OCI-LY1 (cell line): ENCODE measurements around the gene POLH.
"Not testable (repeated sequence)": the region's sequence is repeated elsewhere in the genome, so short reads cannot be mapped to it uniquely, and the experiment has no call there.

Experiments
- H2AFZ ChIP-seq: fragments of 200-600 bp; sonication (generic), shearing (Covaris generic); 2 replicates; pipeline ENCODE4 v1.6.0; 2014; ENCODE audit warnings: antibody characterized with exemption, mild to moderate bottlenecking, low read length
- H3F3A ChIP-seq: fragments of 200-600 bp; sonication (generic), shearing (Covaris generic); 2 replicates; pipeline ENCODE4 v1.6.0; 2014; ENCODE audit warnings: mild to moderate bottlenecking, antibody characterized with exemption, low read length, moderate library complexity; ENCODE audit not compliant: insufficient read depth
- H3K27ac ChIP-seq: fragments of 200-600 bp; sonication (generic); 2 replicates; pipeline ENCODE4 v1.5.1; 2014; ENCODE audit warnings: low read length, mixed run types, mild to moderate bottlenecking, low read depth; ENCODE audit not compliant: poor library complexity, severe bottlenecking
- H3K27me3 ChIP-seq: fragments of 200-600 bp; sonication (generic); 2 replicates; pipeline ENCODE4 v1.6.0; 2014; ENCODE audit warnings: antibody characterized with exemption, mild to moderate bottlenecking, low read length, moderate library complexity; ENCODE audit not compliant: insufficient read depth
- H3K36me3 ChIP-seq: fragments of 200-600 bp; sonication (generic); 2 replicates; pipeline ENCODE4 v1.6.1; 2014; ENCODE audit warnings: mild to moderate bottlenecking, antibody characterized with exemption, low read length, moderate library complexity, mixed read lengths; ENCODE audit not compliant: insufficient read depth
- H3K4me1 ChIP-seq: fragments of 200-600 bp; sonication (generic); 2 replicates; pipeline ENCODE4 v1.5.1; 2014; ENCODE audit warnings: mild to moderate bottlenecking, low read length, moderate library complexity; ENCODE audit not compliant: insufficient read depth, severe bottlenecking
- H3K4me2 ChIP-seq: fragments of 200-600 bp; sonication (generic), shearing (Covaris generic); 2 replicates; pipeline ENCODE4 v1.6.1; 2014; ENCODE audit warnings: low read length
- H3K4me3 ChIP-seq: fragments of 200-600 bp; sonication (generic); 2 replicates; pipeline ENCODE4 v1.5.1; 2014; ENCODE audit warnings: low read length, low read depth, mild to moderate bottlenecking, mixed read lengths; ENCODE audit not compliant: poor library complexity, severe bottlenecking
- H3K79me2 ChIP-seq: fragments of 200-600 bp; shearing (Covaris generic); 2 replicates; pipeline ENCODE4 v1.6.1; 2016; ENCODE audit warnings: mixed run types, low read length, mixed read lengths; ENCODE audit not compliant: insufficient read depth
- H3K9ac ChIP-seq: fragments of 200-600 bp; sonication (generic), shearing (Covaris generic); 2 replicates; pipeline ENCODE4 v1.6.1; 2014; ENCODE audit warnings: mild to moderate bottlenecking, low read length, mixed read lengths
- H3K9me2 ChIP-seq: fragments of 200-600 bp; sonication (generic), shearing (Covaris generic); 2 replicates; pipeline ENCODE4 v1.6.1; 2014; ENCODE audit warnings: low read depth, mild to moderate bottlenecking, low read length, mixed read lengths
- H3K9me3 ChIP-seq: fragments of 200-600 bp; shearing (Covaris generic); 2 replicates; pipeline ENCODE4 v1.6.1; 2014; ENCODE audit warnings: low read length, mixed read lengths
- H4K20me1 ChIP-seq: fragments of 200-600 bp; sonication (generic), shearing (Covaris generic); 2 replicates; pipeline ENCODE4 v1.6.0; 2016; ENCODE audit warnings: mild to moderate bottlenecking, low read length; ENCODE audit not compliant: insufficient read depth
- EZH2 ChIP-seq: fragments of 200-600 bp; sonication (generic), shearing (Covaris generic); IDR thresholded peaks from 2 replicates; pipeline ENCODE4 v1.8.0; 2017; ENCODE audit warnings: borderline replicate concordance, mixed run types, mild to moderate bottlenecking, antibody characterized with exemption, low read length, moderate library complexity, mixed read lengths
- TF ChIP-seq, protein P1 (sequence below): fragments of 200-600 bp; sonication (generic), shearing (Covaris generic); IDR thresholded peaks from 2 replicates; pipeline ENCODE4 v1.5.1; 2017; ENCODE audit warnings: mild to moderate bottlenecking, antibody characterized with exemption, low read length, moderate library complexity, mixed read lengths

Gene POLH

GRCh38 chr6:43575772-43576551 is at the start of gene POLH, which contains the start of gene XPO5:
Gene POLH, plus strand, starts transcription at chr6:43576185. Its CDS starts 6,135 bp downstream, at chr6:43582320.
Gene XPO5, minus strand, starts transcription at chr6:43576038. Its CDS starts 174 bp downstream, at chr6:43575864.
- H4K20me1 ChIP-seq: no peaks in the 10 kb centered on the region
- no peaks in the 10 kb centered on the region for H3F3A ChIP-seq
- H3K79me2 ChIP-seq: peaks cover 45% of the 10 kb centered on the region
- peak within 1 kb of the TSS; percentile 77 for H3K4me3 ChIP-seq
- H3K36me3 ChIP-seq: peaks cover 35% of the 10 kb centered on the region
- no peaks in the 10 kb centered on the region for H3K9me2 ChIP-seq
- H3K4me2 ChIP-seq: peak within 1 kb of the TSS; percentile 99
- peak within 1 kb of the TSS; percentile 80 for H3K27ac ChIP-seq
- H3K9ac ChIP-seq: peak within 1 kb of the TSS; percentile 87
- no peaks in the 10 kb centered on the region for H3K27me3 ChIP-seq
- no peaks in the 10 kb centered on the region for H3K9me3 ChIP-seq
- H3K4me1 ChIP-seq: peaks cover 29% of the 10 kb centered on the region
- H2AFZ ChIP-seq: no peak within 1 kb of the TSS
- TF ChIP-seq EZH2: no peak
- TF ChIP-seq, protein P1, sequence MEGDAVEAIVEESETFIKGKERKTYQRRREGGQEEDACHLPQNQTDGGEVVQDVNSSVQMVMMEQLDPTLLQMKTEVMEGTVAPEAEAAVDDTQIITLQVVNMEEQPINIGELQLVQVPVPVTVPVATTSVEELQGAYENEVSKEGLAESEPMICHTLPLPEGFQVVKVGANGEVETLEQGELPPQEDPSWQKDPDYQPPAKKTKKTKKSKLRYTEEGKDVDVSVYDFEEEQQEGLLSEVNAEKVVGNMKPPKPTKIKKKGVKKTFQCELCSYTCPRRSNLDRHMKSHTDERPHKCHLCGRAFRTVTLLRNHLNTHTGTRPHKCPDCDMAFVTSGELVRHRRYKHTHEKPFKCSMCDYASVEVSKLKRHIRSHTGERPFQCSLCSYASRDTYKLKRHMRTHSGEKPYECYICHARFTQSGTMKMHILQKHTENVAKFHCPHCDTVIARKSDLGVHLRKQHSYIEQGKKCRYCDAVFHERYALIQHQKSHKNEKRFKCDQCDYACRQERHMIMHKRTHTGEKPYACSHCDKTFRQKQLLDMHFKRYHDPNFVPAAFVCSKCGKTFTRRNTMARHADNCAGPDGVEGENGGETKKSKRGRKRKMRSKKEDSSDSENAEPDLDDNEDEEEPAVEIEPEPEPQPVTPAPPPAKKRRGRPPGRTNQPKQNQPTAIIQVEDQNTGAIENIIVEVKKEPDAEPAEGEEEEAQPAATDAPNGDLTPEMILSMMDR: no peak; the same call in 1 of the 2 replicates

GRCh38 chr6:43532201-43532600 is 43.8 kb upstream of the POLH start:
- Histone ChIP-seq H2AFZ (no peak overlapping the region), H3F3A (no peaks in the 10 kb centered on the region), H4K20me1 (no peaks in the 10 kb centered on the region), H3K9me3 (no peaks in the 10 kb centered on the region), H3K9ac (no peak overlapping the region), H3K27me3 (no peaks in the 10 kb centered on the region), H3K4me1 (no peaks in the 10 kb centered on the region), H3K9me2 (no peaks in the 10 kb centered on the region), H3K4me3 (no peak overlapping the region), H3K27ac (no peak overlapping the region), H3K4me2 (no peak overlapping the region), H3K36me3 (peaks cover 79% of the 10 kb centered on the region), H3K79me2 (no peaks in the 10 kb centered on the region)
- TF ChIP-seq EZH2: no peak
- TF ChIP-seq, protein P1: no peak

GRCh38 chr6:43538986-43539385 is 37.0 kb upstream of the POLH start:
- H3K9ac ChIP-seq, H4K20me1 ChIP-seq, H3K79me2 ChIP-seq, H2AFZ ChIP-seq, H3K9me2 ChIP-seq, H3K27me3 ChIP-seq, H3K4me3 ChIP-seq, H3K9me3 ChIP-seq, H3K4me1 ChIP-seq, H3F3A ChIP-seq, H3K27ac ChIP-seq, H3K4me2 ChIP-seq: not testable (repeated sequence)
- peaks cover 71% of the 10 kb centered on the region for H3K36me3 ChIP-seq

GRCh38 chr6:43539409-43539808 is 36.6 kb upstream of the POLH start:
- not testable (repeated sequence) for H2AFZ ChIP-seq, H3K27me3 ChIP-seq, H4K20me1 ChIP-seq, H3F3A ChIP-seq, H3K27ac ChIP-seq, H3K9ac ChIP-seq, H3K79me2 ChIP-seq, H3K4me1 ChIP-seq, H3K4me2 ChIP-seq, H3K9me2 ChIP-seq, H3K9me3 ChIP-seq, H3K4me3 ChIP-seq
- H3K36me3 ChIP-seq: peaks cover 70% of the 10 kb centered on the region
